Activated naive CD8-positive, alpha-beta T cell treated with anti-CD3 and anti-CD28 coated beads, Interleukin-2, amount 10 ng/mL, durations not matched to agents 7 days and 5 days (primary cell): Measurements from ENCODE around the gene ST6GALNAC6. TPM values are rescaled to one million over a fixed set of nuclear protein-coding genes. Genes with fewer than 3 reads are reported as not detected.
"Not testable (repeated sequence)": the region's sequence is repeated elsewhere in the genome, so short reads cannot be mapped to it uniquely, and the experiment has no call there.

ENCODE experiments used
- ATAC-seq: fragments of 150-1000 bp; cut with Tn5 transposase; one replicate; pipeline ENCODE4 v1.10.0; 2021; ENCODE audit warnings: low read depth, moderate library complexity
- POLR2A ChIA-PET: fragments of 350-600 bp; sonication (Branson Sonifier 250); formaldehyde crosslinking; loops from one replicate; lab custom pipeline; 2021; ENCODE audit warnings: antibody characterized with exemption; lab: Charles Lee
- DNase-seq: peaks from one replicate; pipeline ENCODE4 v3.0.0; 2021
- H3K27ac Mint-ChIP-seq: one replicate; pipeline ENCODE4 v1.8.0; 2022; ENCODE audit warnings: mild to moderate bottlenecking, mixed read lengths
- H3K27me3 Mint-ChIP-seq: one replicate; pipeline ENCODE4 v1.8.0; 2022; ENCODE audit warnings: mild to moderate bottlenecking, moderate library complexity, mixed read lengths
- H3K36me3 Mint-ChIP-seq: one replicate; pipeline ENCODE4 v1.8.0; 2021; ENCODE audit warnings: mild to moderate bottlenecking, mixed read lengths
- H3K4me1 Mint-ChIP-seq: one replicate; pipeline ENCODE4 v1.8.0; 2021; ENCODE audit warnings: mixed read lengths
- H3K4me3 Mint-ChIP-seq: one replicate; pipeline ENCODE4 v1.8.0; 2022; ENCODE audit warnings: mild to moderate bottlenecking, moderate library complexity, mixed read lengths
- H3K9me3 Mint-ChIP-seq: one replicate; pipeline ENCODE4 v1.8.0; 2021; ENCODE audit warnings: mixed read lengths
- microRNA-seq: library from miRNA; unstranded; fragments of <30 nt; microRNA quantifications from one replicate; pipeline ENCODE4 v1.2.0, GENCODE V29; 2022
- total RNA-seq, 2 experiments: library from RNA; stranded (reverse); gene quantifications; one replicate each; pipeline ENCODE4 v1.2.3, GENCODE V29; 2021

The ST6GALNAC6 gene
- total RNA-seq, 2 experiments from 2014 or later: 105 to 112 TPM

DNA sequence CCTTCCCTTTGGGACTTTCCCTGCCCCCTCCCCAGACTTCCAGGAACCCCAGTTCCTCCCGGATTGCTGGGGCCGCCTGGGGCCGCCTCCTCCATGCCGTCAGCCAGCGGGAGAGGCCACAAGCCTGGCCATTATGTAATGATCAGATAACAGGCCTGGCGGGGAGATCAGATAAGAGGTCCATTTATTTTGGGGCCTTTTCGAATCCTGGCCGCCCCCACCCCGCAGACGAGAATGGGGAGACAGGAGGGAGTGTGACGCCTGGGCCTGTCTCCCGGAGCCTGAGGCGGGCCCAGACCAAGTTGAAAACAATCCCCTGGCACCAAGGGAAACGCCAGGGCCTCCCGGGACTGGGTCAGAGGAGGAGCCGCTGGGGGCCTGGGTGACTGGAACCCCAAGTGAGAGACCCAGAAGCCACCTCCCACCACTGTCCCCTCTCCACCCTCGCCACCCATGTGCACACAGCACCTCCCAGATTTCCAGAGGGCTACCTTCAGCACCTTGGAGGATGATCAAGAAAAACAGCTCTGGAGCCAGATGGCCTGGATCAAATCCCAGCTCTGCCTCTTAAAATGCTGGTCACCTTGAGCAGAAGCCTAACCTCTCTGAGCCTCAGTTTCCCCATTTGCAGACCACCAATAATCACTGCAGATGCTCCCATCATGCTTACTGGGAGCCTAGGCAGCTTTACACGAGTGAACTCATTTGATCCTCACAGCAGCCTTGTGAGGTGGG is 52.8 kb downstream of the ST6GALNAC6 start:
- Mint-ChIP-seq H3K27ac (no peak overlapping the region), H3K4me3 (no peak overlapping the region), H3K4me1 (peaks cover 3% of the 10 kb centered on the region), H3K36me3 (peaks cover 22% of the 10 kb centered on the region), H3K9me3 (peaks cover 11% of the 10 kb centered on the region), H3K27me3 (no peaks in the 10 kb centered on the region)
- DNase-seq (no peak), ATAC-seq (no peak)
- POLR2A ChIA-PET: no interaction called here

DNA sequence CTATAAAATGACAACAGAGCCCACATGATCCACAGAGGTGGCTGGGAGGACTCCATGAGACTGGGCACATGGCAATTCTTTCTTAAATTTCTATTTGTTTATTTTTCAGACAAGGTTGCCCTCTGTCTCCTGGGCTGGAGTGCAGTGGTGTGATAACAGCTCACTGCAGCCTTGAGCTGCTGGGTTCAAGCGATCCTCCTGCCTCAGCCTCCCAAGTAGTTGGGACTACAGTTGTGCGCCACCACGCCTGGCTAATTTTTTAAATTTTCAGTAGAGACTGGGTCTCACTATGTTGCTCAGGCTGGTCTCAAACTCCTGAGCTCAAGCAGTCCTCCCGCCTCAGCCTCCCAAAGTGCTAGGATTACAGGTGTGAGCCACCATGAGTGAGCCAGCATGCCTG is 53.8 kb downstream of the ST6GALNAC6 start:
- Mint-ChIP-seq H3K36me3 (peaks cover 21% of the 10 kb centered on the region), H3K9me3 (peaks cover 11% of the 10 kb centered on the region)
- not testable (repeated sequence) for H3K27ac Mint-ChIP-seq, H3K27me3 Mint-ChIP-seq, DNase-seq, H3K4me1 Mint-ChIP-seq, H3K4me3 Mint-ChIP-seq, ATAC-seq
- POLR2A ChIA-PET: interaction anchor here (1.2 kb wide), 1 partner anchor 8 kb away, joined by 3 read pairs; no protein-coding TSS in a partner anchor

DNA sequence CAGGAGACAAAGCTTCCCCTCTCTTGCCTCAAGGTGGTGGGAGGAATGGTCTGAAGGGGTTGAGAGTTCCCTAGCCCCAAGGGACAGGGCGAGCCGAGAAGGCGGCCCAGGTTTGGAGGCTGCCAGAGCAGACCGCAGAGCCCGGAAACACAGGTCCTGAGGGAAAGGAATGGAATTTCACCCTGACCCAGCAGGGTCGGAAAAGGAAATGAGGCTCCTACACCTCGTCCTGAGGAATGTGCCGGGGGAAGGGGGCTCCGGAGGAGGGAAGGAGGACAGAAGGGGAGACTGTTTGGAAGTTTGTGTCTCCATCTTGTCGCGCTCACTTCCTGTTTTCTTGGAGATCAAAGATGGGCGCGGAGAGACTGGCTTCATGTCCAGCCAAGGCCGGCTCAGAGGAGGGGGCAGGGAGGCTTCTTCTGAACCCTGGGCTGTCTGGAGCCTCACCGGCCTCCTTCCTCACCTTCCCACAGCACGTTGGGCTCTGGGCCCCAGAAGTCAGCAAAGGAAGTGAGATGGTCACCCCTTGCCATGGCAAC is 54.5 kb downstream of the ST6GALNAC6 start:
- peaks cover 3% of the 10 kb centered on the region for H3K4me1 Mint-ChIP-seq
- no peak overlapping the region for H3K27ac Mint-ChIP-seq
- no peaks in the 10 kb centered on the region for H3K27me3 Mint-ChIP-seq
- H3K36me3 Mint-ChIP-seq: peaks cover 18% of the 10 kb centered on the region
- ATAC-seq (no peak), DNase-seq (no peak)
- peaks cover 8% of the 10 kb centered on the region for H3K9me3 Mint-ChIP-seq
- POLR2A ChIA-PET: interaction anchor here (1.2 kb wide), 1 partner anchor 9 kb away, joined by 3 read pairs; no protein-coding TSS in a partner anchor
- H3K4me3 Mint-ChIP-seq: no peak overlapping the region

DNA sequence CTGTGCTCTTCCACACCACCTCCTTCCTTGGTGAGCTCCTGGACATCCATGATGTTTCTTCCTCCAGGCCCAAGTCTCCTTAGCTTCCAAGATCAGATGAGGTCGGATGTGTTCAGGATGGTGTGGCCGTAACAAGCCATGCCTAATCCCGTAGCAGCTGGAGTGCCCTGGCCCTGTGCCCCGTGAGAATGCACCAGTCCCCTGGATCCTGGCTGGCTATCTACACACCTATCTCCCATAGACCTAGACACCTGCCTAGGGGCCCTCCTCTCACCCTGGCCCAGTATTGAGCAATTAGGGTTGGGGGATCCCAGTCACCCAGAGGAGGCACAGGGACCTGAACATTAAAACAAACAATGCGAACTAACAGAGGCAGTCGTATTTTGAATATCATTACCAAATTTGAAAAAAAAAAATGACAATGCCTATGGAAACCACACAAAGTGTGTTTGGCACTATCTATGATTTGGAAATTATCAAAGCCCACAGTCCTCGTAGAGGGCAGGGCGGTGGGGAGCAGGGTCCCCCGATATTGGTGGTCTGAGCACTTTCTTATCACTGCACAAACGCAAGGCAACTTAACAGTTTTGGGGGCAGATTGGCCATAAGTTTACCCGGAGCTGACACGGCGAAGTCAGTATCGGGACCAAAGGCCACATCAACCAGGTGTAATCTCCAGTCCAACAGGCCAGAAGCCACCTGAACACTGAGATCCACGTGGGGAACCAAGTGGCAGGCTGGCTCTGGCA is 58.1 kb downstream of the ST6GALNAC6 start:
- POLR2A ChIA-PET: no interaction called here

DNA sequence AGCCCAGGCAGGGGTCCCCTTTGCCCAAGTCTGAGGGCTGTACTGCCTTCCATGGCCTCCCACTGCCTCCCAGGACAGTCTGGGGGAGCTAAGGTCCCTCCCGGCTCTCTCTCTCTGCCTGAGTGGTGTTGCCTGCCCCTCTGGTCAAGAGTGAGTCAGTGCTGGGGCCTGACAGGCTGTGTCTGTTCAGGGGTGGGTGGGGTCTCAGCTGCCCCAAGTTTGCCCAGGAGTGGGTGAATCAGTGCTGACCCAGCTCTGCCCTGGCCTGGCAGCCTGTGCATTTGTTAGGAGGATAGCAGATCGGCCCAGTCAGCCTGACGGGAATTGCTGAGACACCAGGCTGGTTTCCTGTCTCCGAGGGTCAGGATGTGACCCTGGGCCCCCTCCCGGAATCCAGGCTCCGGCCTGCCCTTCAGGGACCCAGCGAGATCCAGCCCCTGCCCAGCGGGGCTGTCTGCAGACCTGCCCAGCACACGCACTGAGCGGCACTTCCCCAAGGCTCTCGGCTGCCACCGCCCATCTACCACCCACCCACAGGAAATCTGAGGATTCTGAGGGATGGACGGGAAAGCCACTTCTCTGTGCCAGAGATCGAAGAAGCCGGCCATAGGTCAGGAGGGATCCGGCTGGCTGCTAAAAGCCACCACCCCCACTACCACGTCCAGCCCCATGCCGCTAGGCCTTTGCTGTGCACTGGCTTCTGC is 60.9 kb downstream of the ST6GALNAC6 start:
- ATAC-seq (no peak), DNase-seq (no peak)
- no peaks in the 10 kb centered on the region for H3K36me3 Mint-ChIP-seq
- no peaks in the 10 kb centered on the region for H3K27me3 Mint-ChIP-seq
- no peak overlapping the region for H3K4me3 Mint-ChIP-seq
- H3K4me1 Mint-ChIP-seq: peaks cover 1% of the 10 kb centered on the region
- POLR2A ChIA-PET: interaction anchor here (1.0 kb wide), 1 partner anchor 19 kb away, joined by 3 read pairs; no protein-coding TSS in a partner anchor
- H3K27ac Mint-ChIP-seq: no peak overlapping the region
- no peaks in the 10 kb centered on the region for H3K9me3 Mint-ChIP-seq

More for the DNA sequence above, 58.1 kb downstream of the ST6GALNAC6 start:
- DNase-seq: no peak
- Mint-ChIP-seq H3K27ac (peak overlapping the region; percentile 25), H3K36me3 (no peaks in the 10 kb centered on the region), H3K27me3 (no peaks in the 10 kb centered on the region), H3K4me3 (no peak overlapping the region), H3K4me1 (no peaks in the 10 kb centered on the region), H3K9me3 (no peaks in the 10 kb centered on the region)
- no peak for ATAC-seq

DNA sequence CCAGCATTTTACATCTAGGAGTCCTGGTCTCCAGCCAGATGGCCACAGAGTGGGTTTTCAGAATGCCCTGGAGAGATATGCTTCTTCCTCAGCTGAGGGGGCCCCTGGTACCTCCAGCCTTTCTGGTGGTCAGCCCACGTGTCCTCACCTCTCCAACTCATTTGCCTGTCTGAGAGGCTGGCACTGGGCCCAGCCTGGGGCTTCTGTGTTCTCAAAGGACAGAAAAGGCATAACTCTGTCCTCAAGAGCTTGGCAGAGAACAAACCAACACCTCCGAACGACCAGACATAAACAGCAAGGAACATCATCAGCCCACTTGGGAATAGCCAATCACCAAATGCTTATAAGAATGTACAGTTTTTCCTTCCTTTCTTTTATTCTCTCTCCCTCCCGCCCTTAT is 62.1 kb downstream of the ST6GALNAC6 start:
- POLR2A ChIA-PET: interaction anchor here (0.6 to 1.1 kb wide), 2 partner anchors 13 to 102 kb away, joined by 3 to 4 read pairs; partner anchors contain the start of gene TOR2A
- Mint-ChIP-seq H3K27ac (no peak overlapping the region), H3K4me3 (no peak overlapping the region), H3K36me3 (no peaks in the 10 kb centered on the region), H3K4me1 (peaks cover 4% of the 10 kb centered on the region), H3K27me3 (no peaks in the 10 kb centered on the region), H3K9me3 (no peaks in the 10 kb centered on the region)
- DNase-seq (no peak), ATAC-seq (no peak)

DNA sequence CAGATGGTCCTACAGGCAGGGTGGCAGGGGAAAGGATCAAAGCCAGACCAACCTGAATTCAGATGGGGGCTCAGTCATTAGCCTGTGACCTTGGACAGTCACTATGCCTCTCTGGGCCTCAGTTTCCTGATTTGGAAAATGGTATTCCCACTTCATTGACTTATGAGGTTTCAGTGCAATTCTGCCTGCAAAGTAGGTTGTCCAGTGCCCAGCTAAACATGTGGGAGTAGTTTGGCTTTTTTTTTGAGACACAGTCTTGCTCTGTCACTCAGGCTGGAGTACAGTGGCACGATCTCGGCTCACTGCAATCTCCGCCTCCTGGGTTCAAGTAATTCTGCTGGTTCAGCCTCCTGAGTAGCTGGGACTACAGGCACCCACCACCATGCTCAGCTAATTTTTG is 62.8 kb downstream of the ST6GALNAC6 start:
- H3K4me3 Mint-ChIP-seq, ATAC-seq, H3K36me3 Mint-ChIP-seq, H3K9me3 Mint-ChIP-seq, H3K4me1 Mint-ChIP-seq, H3K27ac Mint-ChIP-seq, DNase-seq, H3K27me3 Mint-ChIP-seq: not testable (repeated sequence)
- POLR2A ChIA-PET: interaction anchor here (0.6 kb wide), 1 partner anchor 12 kb away, joined by 4 read pairs; no protein-coding TSS in a partner anchor

DNA sequence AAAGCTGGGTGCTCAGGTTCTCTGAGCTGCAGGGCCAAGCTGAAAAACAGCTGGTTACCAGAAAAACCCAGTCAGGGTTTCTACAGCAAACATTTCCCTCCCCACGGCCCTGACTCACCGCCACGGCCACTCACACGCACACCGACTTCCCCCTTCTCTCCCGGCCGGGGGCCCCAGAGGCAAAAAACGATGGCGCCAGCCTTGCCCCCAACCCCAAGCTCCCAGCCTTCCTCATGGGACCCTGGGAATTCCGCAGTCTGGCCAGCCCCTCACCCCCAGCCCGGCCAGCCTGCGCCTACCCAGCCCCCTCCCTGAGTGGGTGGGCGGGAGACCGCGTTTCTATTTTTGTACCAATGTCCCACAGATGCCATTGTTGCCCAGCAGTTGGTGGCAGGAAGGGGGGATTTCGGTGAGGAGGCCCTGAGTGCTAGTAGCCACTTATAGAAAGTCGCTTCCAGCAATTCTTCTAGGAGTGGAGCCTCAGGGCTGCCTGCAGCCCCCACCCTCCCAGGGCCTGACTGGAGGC is 63.3 kb downstream of the ST6GALNAC6 start:
- no peak for ATAC-seq
- Mint-ChIP-seq H3K27ac (no peak overlapping the region), H3K9me3 (no peaks in the 10 kb centered on the region), H3K27me3 (no peaks in the 10 kb centered on the region), H3K36me3 (no peaks in the 10 kb centered on the region), H3K4me3 (no peak overlapping the region), H3K4me1 (peaks cover 7% of the 10 kb centered on the region)
- POLR2A ChIA-PET: no interaction called here
- DNase-seq: no peak

Small RNAs within 50 kb of the gene (microRNA-seq; reads per million reads assigned to microRNA genes)
- gene MIR4672: not detected

Other genes starting within 250 kb of the ST6GALNAC6 start
- under 1 TPM in 1 of 2 experiments, not detected in 1; 0.23 TPM for gene CFAP157, start 192.6 kb downstream of the ST6GALNAC6 start, total RNA-seq
- 10 to 100 TPM in 1 of 2 experiments, 1 to 10 TPM in 1; 9.9 to 13.1 TPM for gene PTRH1, start 183.9 kb downstream of the ST6GALNAC6 start, total RNA-seq
- gene TTC16, start 183.5 kb downstream of the ST6GALNAC6 start, total RNA-seq: 1 to 10 TPM; 4.4 to 5.3 TPM
- 10 to 100 TPM; 21.7 to 24.4 TPM for gene TOR2A, start 164.3 kb downstream of the ST6GALNAC6 start, total RNA-seq
- 10 to 100 TPM; 64.6 to 67.1 TPM for gene SH2D3C, start 120.9 kb downstream of the ST6GALNAC6 start, total RNA-seq
- 100 to 1,000 TPM; 134 to 136 TPM for gene CDK9, start 113.6 kb downstream of the ST6GALNAC6 start, total RNA-seq
- 100 to 1,000 TPM; 108 to 109 TPM for gene FPGS, start 96.7 kb downstream of the ST6GALNAC6 start, total RNA-seq
- 10 to 100 TPM; 19.7 to 20.1 TPM for gene ENG, start 44.9 kb downstream of the ST6GALNAC6 start, total RNA-seq
- 10 to 100 TPM; 46.8 to 54.6 TPM for gene AK1, start 21.9 kb downstream of the ST6GALNAC6 start, total RNA-seq
- gene ST6GALNAC4, start 17.4 kb upstream of the ST6GALNAC6 start, total RNA-seq: 10 to 100 TPM; 51.1 to 59.5 TPM
- 1 to 10 TPM; 1.5 to 1.9 TPM for gene PIP5KL1, start 31.2 kb upstream of the ST6GALNAC6 start, total RNA-seq
- 10 to 100 TPM; 49.2 to 54.2 TPM for gene DPM2, start 38.3 kb upstream of the ST6GALNAC6 start, total RNA-seq
- 100 to 1,000 TPM; 329 to 366 TPM for gene EEIG1, start 81.4 kb upstream of the ST6GALNAC6 start, total RNA-seq
- gene NAIF1, start 167.7 kb upstream of the ST6GALNAC6 start, total RNA-seq: 10 to 100 TPM; 11.8 to 13.2 TPM
- gene SLC25A25, start 168.6 kb upstream of the ST6GALNAC6 start, total RNA-seq: 10 to 100 TPM; 21.2 to 21.8 TPM
- 10 to 100 TPM; 51.8 to 53.2 TPM for gene PTGES2, start 228.1 kb upstream of the ST6GALNAC6 start, total RNA-seq
- not detected for gene LCN2, start 249.8 kb upstream of the ST6GALNAC6 start, total RNA-seq